ENCODE measurements around the gene TM9SF4.

Gene TM9SF4

DNA sequence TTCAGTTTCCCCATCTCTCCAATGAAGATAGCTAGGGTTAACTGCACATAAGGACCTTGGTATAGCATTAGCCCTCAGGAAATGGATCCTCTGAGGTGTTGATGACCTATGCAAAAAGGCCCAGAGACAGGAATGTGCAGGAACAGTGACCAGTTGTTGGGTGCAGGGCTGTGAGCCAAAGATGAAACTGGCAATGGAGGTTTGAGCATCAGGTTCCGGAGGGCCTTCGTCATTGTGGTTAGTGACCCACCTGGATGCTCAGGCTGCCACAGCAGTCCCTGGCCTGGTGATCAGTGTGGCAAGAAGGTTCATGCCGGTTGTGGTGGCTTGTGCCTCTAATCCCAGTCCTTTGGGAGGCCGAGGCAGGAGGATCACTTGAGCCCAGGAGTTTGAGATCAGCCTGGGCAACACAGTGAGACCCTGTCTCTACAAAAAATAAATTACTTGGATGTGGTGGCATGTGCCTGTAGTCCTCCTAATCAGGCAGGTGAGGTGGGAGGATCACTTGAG lies 43.7 kb downstream of the TM9SF4 start:
- H3K4me3 ChIP-seq (ENCODE audit: low read depth, low read length), result no peak overlapping the region
- DNase-seq (ENCODE audit: low read depth), result no peak
- TF ChIP-seq, protein P1, sequence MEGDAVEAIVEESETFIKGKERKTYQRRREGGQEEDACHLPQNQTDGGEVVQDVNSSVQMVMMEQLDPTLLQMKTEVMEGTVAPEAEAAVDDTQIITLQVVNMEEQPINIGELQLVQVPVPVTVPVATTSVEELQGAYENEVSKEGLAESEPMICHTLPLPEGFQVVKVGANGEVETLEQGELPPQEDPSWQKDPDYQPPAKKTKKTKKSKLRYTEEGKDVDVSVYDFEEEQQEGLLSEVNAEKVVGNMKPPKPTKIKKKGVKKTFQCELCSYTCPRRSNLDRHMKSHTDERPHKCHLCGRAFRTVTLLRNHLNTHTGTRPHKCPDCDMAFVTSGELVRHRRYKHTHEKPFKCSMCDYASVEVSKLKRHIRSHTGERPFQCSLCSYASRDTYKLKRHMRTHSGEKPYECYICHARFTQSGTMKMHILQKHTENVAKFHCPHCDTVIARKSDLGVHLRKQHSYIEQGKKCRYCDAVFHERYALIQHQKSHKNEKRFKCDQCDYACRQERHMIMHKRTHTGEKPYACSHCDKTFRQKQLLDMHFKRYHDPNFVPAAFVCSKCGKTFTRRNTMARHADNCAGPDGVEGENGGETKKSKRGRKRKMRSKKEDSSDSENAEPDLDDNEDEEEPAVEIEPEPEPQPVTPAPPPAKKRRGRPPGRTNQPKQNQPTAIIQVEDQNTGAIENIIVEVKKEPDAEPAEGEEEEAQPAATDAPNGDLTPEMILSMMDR (IDR thresholded peaks at IDR 0.05; ENCODE audit: low read depth, low read length, missing control alignments), result no peak

DNA sequence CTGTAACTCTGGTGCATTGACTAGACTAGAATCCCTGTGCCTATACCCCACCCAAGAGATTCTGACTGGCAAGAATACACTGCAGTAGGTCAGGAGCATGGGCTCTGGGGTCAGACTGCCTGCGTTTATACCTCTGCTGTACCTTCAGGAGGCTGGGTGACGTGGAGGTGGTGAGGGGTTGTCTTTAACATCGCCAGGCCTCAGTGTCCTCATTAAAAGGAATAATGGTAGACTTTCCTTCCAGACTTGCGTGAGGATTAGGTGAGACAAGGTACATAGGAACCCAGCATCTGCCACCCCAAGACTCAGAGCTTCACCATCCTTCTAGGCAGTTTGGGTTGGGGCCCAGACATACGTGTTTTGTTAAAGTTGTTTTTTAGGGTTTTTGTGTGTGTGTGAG lies 44.3 kb downstream of the TM9SF4 start:
- no peak for DNase-seq (ENCODE audit: low read depth)
- TF ChIP-seq, protein P1 (IDR thresholded peaks at IDR 0.05; ENCODE audit: low read depth, low read length, missing control alignments), result no peak

DNA sequence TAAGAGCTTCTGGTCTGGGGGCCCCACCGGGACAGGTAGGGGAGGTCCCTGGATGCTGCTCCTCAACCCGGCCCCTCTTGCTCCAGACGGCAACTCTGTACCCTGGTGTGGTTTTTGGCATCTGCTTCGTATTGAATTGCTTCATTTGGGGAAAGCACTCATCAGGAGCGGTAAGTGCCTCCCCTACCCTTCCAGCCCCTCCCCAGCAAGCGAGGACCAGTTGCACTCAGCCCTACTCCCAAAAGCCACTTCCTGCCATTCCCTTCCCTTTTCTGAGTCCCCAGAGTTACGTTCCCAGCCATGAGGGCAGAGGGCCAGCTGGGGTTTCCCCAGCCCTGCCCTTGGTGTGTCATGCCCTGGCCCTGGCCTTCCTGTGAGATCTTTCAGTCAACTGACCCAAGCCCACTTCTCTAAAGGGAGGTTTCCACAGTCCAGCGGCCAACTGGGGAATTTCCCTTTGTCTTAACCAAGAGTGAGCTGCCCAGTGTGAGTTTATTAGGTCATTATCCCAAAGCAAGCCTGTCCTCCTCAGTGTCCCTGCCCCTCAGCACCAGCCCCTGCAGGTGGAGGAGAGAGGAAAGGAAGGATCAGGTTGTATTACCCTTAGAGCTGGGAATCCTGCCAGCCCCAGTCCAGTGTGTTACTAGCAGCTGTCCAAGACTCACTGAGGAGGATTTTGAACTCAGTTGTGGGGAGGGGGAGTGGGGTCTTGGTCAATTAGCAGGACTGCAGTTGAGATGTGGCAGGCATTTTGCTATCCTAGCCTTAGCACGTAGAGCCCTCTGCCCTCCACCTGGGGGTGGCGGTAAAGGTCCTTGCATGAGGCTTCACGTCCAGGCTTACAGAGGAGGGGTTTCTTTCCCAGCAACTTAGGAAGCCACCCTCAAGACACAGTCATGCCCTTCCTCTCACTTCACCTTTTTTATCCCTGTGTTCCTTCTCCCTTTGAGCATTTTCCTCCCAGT lies 45.8 kb downstream of the TM9SF4 start:
- no peak overlapping the region for H3K4me3 ChIP-seq (ENCODE audit: low read depth, low read length)
- DNase-seq (ENCODE audit: low read depth), result no peak
- TF ChIP-seq, protein P1 (IDR thresholded peaks at IDR 0.05; ENCODE audit: low read depth, low read length, missing control alignments), result peak; percentile 45

More for the DNA sequence above, 44.3 kb downstream of the TM9SF4 start:
- no peak overlapping the region for H3K4me3 ChIP-seq (ENCODE audit: low read depth, low read length)

DNA sequence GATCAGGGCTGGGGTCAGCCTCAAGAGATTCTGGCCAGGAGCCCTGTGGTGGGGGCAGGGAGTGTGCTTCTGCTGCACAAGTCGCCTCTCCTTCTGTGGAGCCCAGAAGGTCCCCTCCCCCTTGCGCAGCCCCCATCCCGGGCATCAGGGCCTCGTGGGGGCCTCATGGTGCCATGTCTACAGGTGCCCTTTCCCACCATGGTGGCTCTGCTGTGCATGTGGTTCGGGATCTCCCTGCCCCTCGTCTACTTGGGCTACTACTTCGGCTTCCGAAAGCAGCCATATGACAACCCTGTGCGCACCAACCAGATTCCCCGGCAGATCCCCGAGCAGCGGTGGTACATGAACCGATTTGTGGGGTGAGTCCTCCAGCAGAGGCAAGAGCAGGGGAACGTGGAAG lies 48.1 kb downstream of the TM9SF4 start:
- no peak overlapping the region for H3K4me3 ChIP-seq (ENCODE audit: low read depth, low read length)
- DNase-seq (ENCODE audit: low read depth), result no peak
- TF ChIP-seq, protein P1 (IDR thresholded peaks at IDR 0.05; ENCODE audit: low read depth, low read length, missing control alignments), result no peak

DNA sequence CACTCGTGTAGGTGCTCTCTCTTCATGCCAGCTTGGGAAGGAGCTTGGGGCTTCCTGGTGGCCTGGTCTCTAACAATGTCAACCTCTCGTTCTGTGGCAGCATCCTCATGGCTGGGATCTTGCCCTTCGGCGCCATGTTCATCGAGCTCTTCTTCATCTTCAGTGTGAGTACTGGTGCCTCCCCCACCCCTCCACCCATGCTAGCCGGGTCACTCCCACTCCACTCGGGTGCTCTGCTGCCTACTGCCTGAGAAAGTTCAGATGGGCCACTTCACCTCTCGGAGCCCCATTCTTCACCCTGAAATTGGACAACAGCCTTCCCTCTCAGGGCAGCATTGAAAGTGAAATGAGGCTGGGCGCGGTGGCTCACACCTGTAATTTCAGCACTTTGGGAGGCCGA lies 48.8 kb downstream of the TM9SF4 start:
- H3K4me3 ChIP-seq (ENCODE audit: low read depth, low read length), result no peak overlapping the region
- TF ChIP-seq, protein P1 (IDR thresholded peaks at IDR 0.05; ENCODE audit: low read depth, low read length, missing control alignments), result no peak
- DNase-seq (ENCODE audit: low read depth), result no peak

DNA sequence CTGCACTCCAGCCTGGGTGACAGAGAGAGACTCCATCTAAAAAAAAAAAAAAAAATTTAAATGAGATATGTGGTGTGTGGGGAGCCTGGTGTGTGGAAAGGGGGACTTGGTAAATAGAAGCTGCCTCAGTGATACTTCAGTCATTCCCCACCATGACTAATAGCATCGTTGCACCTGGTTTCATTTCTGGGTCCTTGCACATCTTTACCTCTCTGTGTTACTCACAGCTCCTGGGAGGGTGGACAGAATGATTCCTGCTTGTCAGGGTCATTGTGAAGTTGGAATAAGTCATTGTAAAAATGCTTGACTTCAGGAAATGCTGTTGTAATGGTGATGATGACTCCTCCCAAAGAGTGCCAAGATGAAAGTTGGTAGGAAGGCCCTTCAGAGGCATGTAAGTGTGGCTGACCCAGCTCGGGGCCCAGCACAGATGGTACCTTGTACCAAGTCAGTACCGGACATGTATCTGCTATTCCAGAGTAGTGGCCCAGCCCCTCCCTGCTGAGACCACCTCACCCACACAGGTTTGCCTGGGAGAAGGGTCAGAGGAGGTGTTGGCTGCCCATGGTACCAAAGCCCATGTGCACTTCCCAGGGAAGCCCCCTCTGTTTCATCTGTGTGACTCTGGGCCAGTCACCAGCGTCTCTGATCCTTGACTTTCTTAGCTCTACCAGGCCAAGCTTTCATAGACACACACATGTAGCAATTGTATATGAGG lies 49.6 kb downstream of the TM9SF4 start:
- no peak overlapping the region for H3K4me3 ChIP-seq (ENCODE audit: low read depth, low read length)
- no peak for DNase-seq (ENCODE audit: low read depth)
- TF ChIP-seq, protein P1 (IDR thresholded peaks at IDR 0.05; ENCODE audit: low read depth, low read length, missing control alignments), result no peak

Measured in GM12864 (cell line).